HepG2 (cell line): ENCODE measurements around the gene DCUN1D3. TPM values are rescaled to one million over a fixed set of nuclear protein-coding genes. Genes with fewer than 3 reads are reported as not detected.

Experiments
- AKAP8 ChIP-seq: sonication (generic); formaldehyde crosslinking; IDR thresholded peaks from 2 replicates; pipeline ENCODE4 v1.5.1; 2020; ENCODE audit warnings: mild to moderate bottlenecking, missing genetic modification reagents
- FOXA3 ChIP-seq: IDR thresholded peaks from 2 replicates; pipeline ENCODE4 v1.6.1; 2016; ENCODE audit warnings: missing genetic modification reagents, missing compliant biosample characterization
- GFI1 ChIP-seq: sonication (generic); formaldehyde crosslinking; IDR thresholded peaks from 2 replicates; pipeline ENCODE4 v1.5.0; 2020; ENCODE audit warnings: missing genetic modification reagents, mild to moderate bottlenecking, borderline replicate concordance
- HOXA9 ChIP-seq: sonication (generic); formaldehyde crosslinking; IDR thresholded peaks from 2 replicates; pipeline ENCODE4 v1.8.1; 2022; ENCODE audit warnings: missing genetic modification reagents, mild to moderate bottlenecking, moderate library complexity, borderline replicate concordance
- MED1 ChIP-seq: sonication (generic); formaldehyde crosslinking; IDR thresholded peaks from 2 replicates; pipeline ENCODE4 v1.4.0; 2020; ENCODE audit warnings: missing genetic modification reagents
- MIER3 ChIP-seq: IDR thresholded peaks from 2 replicates; pipeline ENCODE4 v1.6.1; 2016; ENCODE audit warnings: missing compliant biosample characterization, borderline replicate concordance
- POGK ChIP-seq: sonication (generic); formaldehyde crosslinking; conservative IDR thresholded peaks from 2 replicates; pipeline ENCODE4 v1.8.0; 2022; ENCODE audit warnings: mild to moderate bottlenecking, moderate library complexity, missing genetic modification reagents
- SMAD3 ChIP-seq: sonication (generic); formaldehyde crosslinking; IDR thresholded peaks from 2 replicates; pipeline ENCODE4 v1.4.0; 2020; ENCODE audit warnings: missing genetic modification reagents
- THYN1 ChIP-seq: sonication (generic); formaldehyde crosslinking; IDR thresholded peaks from 2 replicates; pipeline ENCODE4 v1.8.1; 2023; ENCODE audit warnings: low read depth, mild to moderate bottlenecking, moderate library complexity, missing genetic modification reagents, borderline replicate concordance
- ZBTB21 ChIP-seq: sonication (generic); formaldehyde crosslinking; IDR thresholded peaks from 2 replicates; pipeline ENCODE4 v1.4.0; 2020; ENCODE audit warnings: missing genetic modification reagents
- ZBTB38 ChIP-seq: sonication (generic); formaldehyde crosslinking; IDR thresholded peaks from 2 replicates; pipeline ENCODE4 v1.5.1; 2020; ENCODE audit warnings: mild to moderate bottlenecking, missing genetic modification reagents
- ZBTB40 ChIP-seq, 2 experiments: fragments of 450-650 bp in 1 of 2; sonication (generic) in 1 of 2; formaldehyde crosslinking in 1 of 2; IDR thresholded peaks; 2 replicates each; pipeline versions ENCODE4 v1.6.1 to v1.8.0; 2016 to 2022; ENCODE audit warnings: antibody characterized with exemption in 1 of 2, mild to moderate bottlenecking in 1 of 2, missing genetic modification reagents in 1 of 2
- ZNF670 ChIP-seq: sonication (generic); formaldehyde crosslinking; IDR thresholded peaks from 2 replicates; pipeline ENCODE4 v1.8.0; 2022; ENCODE audit warnings: mild to moderate bottlenecking, missing genetic modification reagents, borderline replicate concordance
- ZNF773 ChIP-seq: sonication (generic); formaldehyde crosslinking; IDR thresholded peaks from 2 replicates; pipeline ENCODE4 v1.4.0; 2020; ENCODE audit warnings: missing genetic modification reagents, borderline replicate concordance
- polyA plus RNA-seq, 8 experiments: library from polyadenylated mRNA; depleted of rRNA in 3 of 8; stranded (reverse) in 7 of 8; unstranded in 1 of 8; fragments of >200 nt; fragmentation: Illumina TruSeq in 4 of 8; extraction: Trizol in 4 of 8; gene quantifications; 2 replicates each; pipeline versions ENCODE4 v1.2.1 to v1.2.3, GENCODE V29; 2011 to 2016; ENCODE audit warnings: low read depth in 4 of 8, missing spikeins in 1 of 8, mixed read lengths in 1 of 8; ENCODE audit not compliant: insufficient read depth in 1 of 8
- total RNA-seq, 5 experiments: library from RNA; depleted of rRNA; stranded (reverse); fragments of >200 nt; fragmentation: Illumina TruSeq; extraction: Trizol; gene quantifications; 2 replicates each; pipeline ENCODE4 v1.2.3, GENCODE V29; 2016; ENCODE audit warnings: low read depth in 1 of 5

DCUN1D3 gene
- total and polyA plus RNA-seq, 2 of the 13 experiments (the other 11 are each of a cell fraction or from before 2014, with no cell fraction given), result 5.0 to 19.3 TPM

- TF ChIP-seq AKAP8 (CRISPR knock-in tag) (0 out of 2 replicates have a peak, but pooled peaks have one; percentile 16), THYN1 (CRISPR knock-in tag) (no peak), GFI1 (CRISPR knock-in tag) (no peak), ZNF773 (CRISPR knock-in tag) (no peak), ZBTB38 (CRISPR knock-in tag) (peak; percentile 93), POGK (no peak), HOXA9 (CRISPR knock-in tag) (no peak), FOXA3 (CRISPR knock-in tag) (peak; percentile 27; the same call in 1 of the 2 replicates), ZBTB40 (IDR thresholded peaks at IDR 0.05) (no peak), ZBTB40 (CRISPR knock-in tag; IDR thresholded peaks at IDR 0.05) (no peak), MED1 (CRISPR knock-in tag) (no peak), ZBTB21 (CRISPR knock-in tag) (0 out of 2 replicates have a peak, but pooled peaks have one; percentile 17), ZNF670 (CRISPR knock-in tag) (no peak), MIER3 (CRISPR knock-in tag) (peak; percentile 51; the same call in 1 of the 2 replicates), SMAD3 (CRISPR knock-in tag) (no peak)
Measured at GRCh38 chr16:20901436-20902112, 1.4 kb upstream of the DCUN1D3 start (continued).
